Dendritic cell treated with granulocyte-macrophage colony-stimulating factor and Interleukin-4, amounts not matched to agents 40 ng/mL and 50 ng/mL, for 4 days (primary cell): Measurements from ENCODE around the gene RHCG.

Experiments used
- H3K27ac Mint-ChIP-seq: one replicate; pipeline ENCODE4 v1.8.0; 2022; ENCODE audit warnings: mild to moderate bottlenecking, mixed read lengths
- H3K27me3 Mint-ChIP-seq: one replicate; pipeline ENCODE4 v1.8.0; 2022; ENCODE audit warnings: mild to moderate bottlenecking, mixed read lengths
- H3K36me3 Mint-ChIP-seq: one replicate; pipeline ENCODE4 v1.8.0; 2022; ENCODE audit warnings: low read depth, mixed read lengths
- H3K4me1 Mint-ChIP-seq: one replicate; pipeline ENCODE4 v1.8.0; 2022; ENCODE audit warnings: low read depth, mixed read lengths
- H3K4me3 Mint-ChIP-seq: one replicate; pipeline ENCODE4 v1.8.0; 2022; ENCODE audit warnings: mild to moderate bottlenecking, moderate library complexity, mixed read lengths
- H3K9me3 Mint-ChIP-seq: one replicate; pipeline ENCODE4 v1.8.0; 2022; ENCODE audit warnings: mixed read lengths
- intact Hi-C: fragments of 100-400 bp; cut with micrococcal nuclease; formaldehyde crosslinking; loops from one replicate; pipeline ENCODE4 v1.15.0; 2022

Gene RHCG

GRCh38 chr15:89439764-89440163, 56.6 kb downstream of the RHCG start:
- intact Hi-C loops = loop anchor here (5.0 kb wide), 1 partner anchor 118 kb away; no protein-coding TSS in a partner anchor
- no peak overlapping the region for H3K27ac Mint-ChIP-seq
- H3K4me1 Mint-ChIP-seq = peaks cover 27% of the 10 kb centered on the region

GRCh38 chr15:89436560-89437311, 59.6 kb downstream of the RHCG start:
- Mint-ChIP-seq H3K4me1 (peaks cover 20% of the 10 kb centered on the region), H3K9me3 (no peaks in the 10 kb centered on the region), H3K27me3 (peaks cover 43% of the 10 kb centered on the region), H3K36me3 (no peaks in the 10 kb centered on the region), H3K4me3 (no peak overlapping the region), H3K27ac (no peak overlapping the region)
- intact Hi-C loops = no loop called here

More at GRCh38 chr15:89439764-89440163, 56.6 kb downstream of the RHCG start:
- no peaks in the 10 kb centered on the region for H3K9me3 Mint-ChIP-seq
- H3K4me3 Mint-ChIP-seq = no peak overlapping the region
- H3K36me3 Mint-ChIP-seq = no peaks in the 10 kb centered on the region
- H3K27me3 Mint-ChIP-seq = peaks cover 33% of the 10 kb centered on the region

- no peaks in the 10 kb centered on the region for H3K36me3 Mint-ChIP-seq
- no peak overlapping the region for H3K27ac Mint-ChIP-seq
- peaks cover 52% of the 10 kb centered on the region for H3K27me3 Mint-ChIP-seq
- intact Hi-C loops = no loop called here
- H3K4me3 Mint-ChIP-seq = no peak overlapping the region
- no peaks in the 10 kb centered on the region for H3K9me3 Mint-ChIP-seq
- peaks cover 17% of the 10 kb centered on the region for H3K4me1 Mint-ChIP-seq
Measured at GRCh38 chr15:89435362-89435761, 61.0 kb downstream of the RHCG start.

GRCh38 chr15:89433686-89434085, 62.7 kb downstream of the RHCG start:
- Mint-ChIP-seq H3K27me3 (peaks cover 58% of the 10 kb centered on the region), H3K4me1 (peaks cover 19% of the 10 kb centered on the region), H3K4me3 (no peak overlapping the region), H3K27ac (no peak overlapping the region), H3K9me3 (no peaks in the 10 kb centered on the region), H3K36me3 (no peaks in the 10 kb centered on the region)
- intact Hi-C loops = no loop called here

- peaks cover 7% of the 10 kb centered on the region for H3K4me1 Mint-ChIP-seq
- H3K27me3 Mint-ChIP-seq = peaks cover 60% of the 10 kb centered on the region
- peak overlapping the region; percentile 77 for H3K4me3 Mint-ChIP-seq
- intact Hi-C loops = loop anchor here (1.0 to 2.0 kb wide), 2 partner anchors 42 to 72 kb away; no protein-coding TSS in a partner anchor
- H3K9me3 Mint-ChIP-seq = no peaks in the 10 kb centered on the region
- H3K27ac Mint-ChIP-seq = no peak overlapping the region
- H3K36me3 Mint-ChIP-seq = no peaks in the 10 kb centered on the region
Measured at GRCh38 chr15:89430530-89431341, 65.6 kb downstream of the RHCG start.

DNA sequence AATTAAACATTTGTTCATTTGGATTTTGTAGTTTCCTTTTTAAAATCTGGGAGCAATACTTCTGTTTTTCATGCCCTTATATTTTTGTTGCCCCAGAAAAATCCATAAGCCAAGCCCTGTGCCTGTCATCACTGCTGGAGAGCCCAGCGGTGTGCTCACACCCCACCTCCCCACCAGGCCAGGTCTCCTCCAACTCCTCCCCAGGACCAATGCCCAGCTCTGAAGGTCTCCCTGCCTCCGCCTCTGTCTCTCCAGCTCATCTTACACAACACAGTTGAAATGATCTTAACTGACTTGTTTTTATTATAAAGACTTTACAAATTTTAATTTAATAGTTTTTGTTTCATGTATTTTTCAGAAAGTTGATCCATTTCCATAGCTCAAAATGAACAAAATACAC, 66.4 kb downstream of the RHCG start:
- peaks cover 62% of the 10 kb centered on the region for H3K27me3 Mint-ChIP-seq
- intact Hi-C loops = loop anchor here (1.0 to 2.0 kb wide), 2 partner anchors 43 to 72 kb away; no protein-coding TSS in a partner anchor
- peaks cover 7% of the 10 kb centered on the region for H3K4me1 Mint-ChIP-seq
- H3K9me3 Mint-ChIP-seq = no peaks in the 10 kb centered on the region
- H3K4me3 Mint-ChIP-seq = no peak overlapping the region
- H3K36me3 Mint-ChIP-seq = no peaks in the 10 kb centered on the region
- no peak overlapping the region for H3K27ac Mint-ChIP-seq

DNA sequence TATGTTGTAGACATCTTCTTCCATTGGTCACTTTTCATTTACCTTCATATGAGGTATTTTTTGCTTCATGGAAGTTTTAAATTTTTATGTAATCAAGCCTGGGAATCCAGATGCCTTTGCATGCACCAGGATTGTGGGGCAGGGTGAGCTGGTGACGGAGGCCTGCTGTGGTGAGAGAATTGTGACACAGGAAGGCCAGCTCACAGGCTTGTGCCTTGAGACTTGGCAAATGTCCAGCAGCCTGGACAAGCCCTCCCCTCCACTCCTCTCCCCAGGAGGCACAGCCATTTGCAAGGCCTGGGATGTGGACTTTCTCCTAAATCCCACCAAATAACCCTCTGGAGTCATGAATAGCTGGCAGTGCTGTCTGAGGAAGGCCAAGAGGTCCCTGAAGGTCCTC, 67.4 kb downstream of the RHCG start:
- intact Hi-C loops = no loop called here
- H3K4me3 Mint-ChIP-seq = no peak overlapping the region
- H3K9me3 Mint-ChIP-seq = no peaks in the 10 kb centered on the region
- no peaks in the 10 kb centered on the region for H3K36me3 Mint-ChIP-seq
- peaks cover 64% of the 10 kb centered on the region for H3K27me3 Mint-ChIP-seq
- H3K4me1 Mint-ChIP-seq = peaks cover 7% of the 10 kb centered on the region
- H3K27ac Mint-ChIP-seq = no peak overlapping the region

DNA sequence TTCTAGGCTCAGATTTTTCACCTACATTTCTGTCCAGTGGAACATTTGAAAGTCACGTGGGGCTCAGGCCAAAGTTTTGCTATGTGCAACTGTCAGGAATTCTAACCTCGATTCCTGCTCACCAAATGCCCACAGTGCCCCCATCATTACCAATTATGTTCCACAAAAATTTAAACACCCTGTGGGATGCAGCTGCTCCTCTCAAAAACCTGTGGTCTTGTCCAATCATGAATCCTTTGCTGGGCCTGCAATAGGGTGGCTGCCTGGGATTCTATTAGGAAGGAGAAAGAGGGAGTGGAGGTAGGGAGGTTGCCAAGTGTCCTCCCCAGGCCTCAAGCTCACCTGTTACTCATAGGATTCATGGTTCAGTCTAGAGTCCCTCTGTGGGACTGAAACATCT, 68.1 kb downstream of the RHCG start:
- no peak overlapping the region for H3K4me3 Mint-ChIP-seq
- H3K36me3 Mint-ChIP-seq = no peaks in the 10 kb centered on the region
- no peaks in the 10 kb centered on the region for H3K9me3 Mint-ChIP-seq
- H3K27me3 Mint-ChIP-seq = peaks cover 70% of the 10 kb centered on the region
- intact Hi-C loops = no loop called here
- H3K4me1 Mint-ChIP-seq = peaks cover 7% of the 10 kb centered on the region
- H3K27ac Mint-ChIP-seq = no peak overlapping the region

DNA sequence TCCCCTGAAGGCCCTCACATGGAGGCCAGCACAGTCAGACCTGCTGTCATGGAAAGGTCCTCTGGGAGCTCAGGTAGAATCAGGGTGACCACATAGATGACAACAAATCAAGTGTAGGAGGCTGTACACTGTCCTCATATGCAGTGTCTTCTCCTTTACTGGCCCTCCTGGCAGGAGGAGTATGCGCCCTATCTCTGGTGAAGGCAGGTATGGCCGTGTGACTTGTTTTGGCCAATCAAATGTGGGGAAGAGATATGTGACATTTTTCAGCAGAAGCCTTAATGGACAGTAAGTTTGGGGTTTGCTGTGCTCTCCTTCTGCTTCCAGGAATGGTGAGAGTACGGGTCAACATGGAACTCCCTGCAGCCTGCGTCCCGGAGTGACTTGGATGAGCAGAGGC, 69.9 kb downstream of the RHCG start:
- H3K36me3 Mint-ChIP-seq = no peaks in the 10 kb centered on the region
- H3K9me3 Mint-ChIP-seq = no peaks in the 10 kb centered on the region
- no peak overlapping the region for H3K4me3 Mint-ChIP-seq
- intact Hi-C loops = no loop called here
- no peak overlapping the region for H3K27ac Mint-ChIP-seq
- peaks cover 7% of the 10 kb centered on the region for H3K4me1 Mint-ChIP-seq
- peaks cover 70% of the 10 kb centered on the region for H3K27me3 Mint-ChIP-seq

DNA sequence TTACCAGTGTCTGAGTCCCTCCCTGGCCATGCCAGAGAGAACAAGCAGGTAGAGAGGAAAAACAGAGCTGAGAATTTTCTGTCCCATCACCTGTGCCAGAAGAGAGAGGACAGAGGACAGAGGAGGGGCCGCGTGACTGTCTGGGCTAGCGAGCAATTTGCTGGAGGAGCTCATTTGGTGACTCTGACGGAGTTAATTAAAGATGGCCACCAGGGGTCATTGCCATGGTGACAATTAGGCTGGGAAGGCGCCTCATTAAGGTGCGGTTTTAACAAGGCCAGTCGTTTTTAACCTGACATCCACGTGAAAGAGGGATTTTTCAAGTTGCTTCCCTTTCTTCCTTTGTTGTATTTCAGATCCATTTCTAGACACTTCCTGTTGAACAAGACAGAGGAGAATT, 72.4 kb downstream of the RHCG start:
- intact Hi-C loops = no loop called here

More for the DNA sequence above, 72.4 kb downstream of the RHCG start:
- Mint-ChIP-seq H3K9me3 (no peaks in the 10 kb centered on the region), H3K4me3 (no peak overlapping the region), H3K27me3 (peaks cover 77% of the 10 kb centered on the region), H3K36me3 (no peaks in the 10 kb centered on the region), H3K27ac (no peak overlapping the region), H3K4me1 (no peaks in the 10 kb centered on the region)
